C4-2B (cell line): ENCODE data around the gene TMEM222.

Source experiments
- H3K27ac ChIP-seq: fragments of 450-650 bp; 2 replicates; pipeline ENCODE4 v1.5.1; 2017
- ZFX ChIP-seq: fragments of 450-650 bp; IDR thresholded peaks from 2 replicates; pipeline ENCODE4 v1.6.1; 2017
- TF ChIP-seq, protein P1 (sequence below): fragments of 450-650 bp; conservative IDR thresholded peaks from 2 replicates; pipeline ENCODE4 v1.5.1; 2017; ENCODE audit warnings: mild to moderate bottlenecking

The TMEM222 gene

DNA sequence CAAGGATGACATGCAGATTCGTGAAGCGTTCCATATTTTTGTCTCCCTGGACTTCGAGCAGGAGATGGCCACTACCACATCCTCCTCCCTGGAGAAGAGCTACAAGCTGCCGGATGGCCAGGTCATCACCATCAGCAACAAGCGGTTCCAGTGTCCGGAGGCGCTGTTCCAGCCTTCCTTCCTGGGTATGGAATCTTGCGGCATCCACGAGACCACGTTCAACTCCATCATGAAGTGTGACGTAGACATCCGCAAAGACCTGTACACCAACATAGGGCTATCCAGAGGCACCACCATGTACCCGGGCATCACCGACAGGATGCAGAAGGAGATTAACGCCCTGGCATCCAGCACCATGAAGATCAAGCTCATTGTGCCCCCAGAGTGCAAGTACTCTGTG is 3.3 kb downstream of the TMEM222 start:
- TF ChIP-seq, protein P1, sequence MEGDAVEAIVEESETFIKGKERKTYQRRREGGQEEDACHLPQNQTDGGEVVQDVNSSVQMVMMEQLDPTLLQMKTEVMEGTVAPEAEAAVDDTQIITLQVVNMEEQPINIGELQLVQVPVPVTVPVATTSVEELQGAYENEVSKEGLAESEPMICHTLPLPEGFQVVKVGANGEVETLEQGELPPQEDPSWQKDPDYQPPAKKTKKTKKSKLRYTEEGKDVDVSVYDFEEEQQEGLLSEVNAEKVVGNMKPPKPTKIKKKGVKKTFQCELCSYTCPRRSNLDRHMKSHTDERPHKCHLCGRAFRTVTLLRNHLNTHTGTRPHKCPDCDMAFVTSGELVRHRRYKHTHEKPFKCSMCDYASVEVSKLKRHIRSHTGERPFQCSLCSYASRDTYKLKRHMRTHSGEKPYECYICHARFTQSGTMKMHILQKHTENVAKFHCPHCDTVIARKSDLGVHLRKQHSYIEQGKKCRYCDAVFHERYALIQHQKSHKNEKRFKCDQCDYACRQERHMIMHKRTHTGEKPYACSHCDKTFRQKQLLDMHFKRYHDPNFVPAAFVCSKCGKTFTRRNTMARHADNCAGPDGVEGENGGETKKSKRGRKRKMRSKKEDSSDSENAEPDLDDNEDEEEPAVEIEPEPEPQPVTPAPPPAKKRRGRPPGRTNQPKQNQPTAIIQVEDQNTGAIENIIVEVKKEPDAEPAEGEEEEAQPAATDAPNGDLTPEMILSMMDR: no peak
- no peak for TF ChIP-seq ZFX
- no peak overlapping the region for H3K27ac ChIP-seq

DNA sequence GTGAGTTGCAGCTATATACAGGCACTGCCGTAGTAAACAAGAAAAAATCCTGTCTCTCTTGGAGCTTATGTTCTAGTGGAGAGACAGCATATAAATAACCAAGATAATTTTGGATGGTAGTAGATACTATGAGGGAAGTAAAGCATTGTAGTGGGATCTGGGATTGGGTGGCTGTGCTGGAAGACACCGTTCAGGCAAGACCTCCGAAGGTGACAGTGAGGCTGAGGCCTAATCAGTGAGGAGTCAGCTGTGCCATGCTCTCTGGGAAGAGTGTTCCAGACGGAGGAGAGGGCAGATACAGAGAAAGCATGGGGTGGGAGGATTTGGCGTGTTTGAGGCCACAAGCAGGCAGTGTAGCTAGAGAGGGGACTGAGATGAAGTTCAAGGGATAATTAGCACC is 6.0 kb downstream of the TMEM222 start:
- H3K27ac ChIP-seq: no peak overlapping the region
- TF ChIP-seq, protein P1: no peak
- TF ChIP-seq ZFX: no peak

DNA sequence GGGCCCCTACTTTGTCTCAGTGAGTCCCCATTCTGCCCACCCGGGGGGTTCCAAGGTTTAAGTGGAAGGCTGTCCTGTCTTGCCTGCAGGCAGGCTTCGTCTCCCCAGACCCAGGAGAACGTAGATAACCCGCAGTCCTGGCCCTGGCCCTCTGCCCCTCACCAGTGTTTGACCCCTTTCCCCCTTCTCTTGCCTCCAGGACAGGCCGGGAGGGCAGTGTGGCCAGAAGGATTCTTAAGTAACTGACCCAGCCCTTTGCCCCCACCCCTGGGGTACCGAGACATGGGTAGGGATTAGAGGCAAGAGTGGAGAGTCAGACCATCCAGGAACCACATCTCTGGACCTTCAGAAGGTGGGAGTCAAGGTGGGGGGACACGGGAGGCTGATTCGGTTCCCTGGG is 8.8 kb downstream of the TMEM222 start:
- no peak overlapping the region for H3K27ac ChIP-seq
- TF ChIP-seq, protein P1: no peak
- TF ChIP-seq ZFX: no peak

DNA sequence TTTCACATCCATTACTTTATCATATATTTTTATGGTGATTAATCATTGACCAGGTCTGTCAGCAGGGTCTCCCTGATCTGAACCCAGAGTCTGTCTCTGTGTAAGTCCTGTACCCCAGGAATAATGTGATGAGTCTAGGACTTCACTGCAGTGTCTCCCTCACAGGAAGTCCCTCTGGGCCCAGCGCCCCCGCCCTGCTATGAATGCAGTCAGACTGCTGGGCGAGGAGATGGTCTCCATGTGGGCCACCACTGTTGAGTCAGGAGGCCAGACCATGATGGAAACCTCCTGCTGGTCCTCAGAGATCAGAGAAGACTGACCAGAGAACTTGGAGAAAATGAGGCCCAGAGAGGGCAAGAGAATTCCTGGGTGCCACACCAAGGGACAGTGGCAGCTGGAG is 9.5 kb downstream of the TMEM222 start:
- TF ChIP-seq, protein P1: no peak
- TF ChIP-seq ZFX: no peak
- no peak overlapping the region for H3K27ac ChIP-seq

DNA sequence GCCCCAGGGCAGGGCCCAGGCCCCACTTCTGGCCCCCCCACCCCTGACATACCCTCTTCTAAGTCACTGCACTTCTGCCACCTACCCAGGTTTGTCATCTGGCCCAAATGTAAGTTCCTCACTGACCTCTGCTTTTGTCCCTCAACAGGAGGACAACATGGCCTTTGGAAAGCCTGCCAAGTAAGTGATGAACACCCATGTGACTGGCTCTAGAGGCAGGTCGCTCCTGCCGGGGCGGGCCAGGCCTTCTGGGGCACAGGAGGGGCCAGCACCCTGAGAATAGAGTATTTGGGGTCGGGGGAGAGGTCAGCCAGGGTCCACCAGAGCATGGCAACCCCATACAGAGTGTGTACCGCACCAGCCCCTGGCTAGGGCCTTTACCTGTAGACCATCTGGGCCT is 10.0 kb downstream of the TMEM222 start:
- no peak overlapping the region for H3K27ac ChIP-seq
- TF ChIP-seq, protein P1: no peak
- no peak for TF ChIP-seq ZFX

DNA sequence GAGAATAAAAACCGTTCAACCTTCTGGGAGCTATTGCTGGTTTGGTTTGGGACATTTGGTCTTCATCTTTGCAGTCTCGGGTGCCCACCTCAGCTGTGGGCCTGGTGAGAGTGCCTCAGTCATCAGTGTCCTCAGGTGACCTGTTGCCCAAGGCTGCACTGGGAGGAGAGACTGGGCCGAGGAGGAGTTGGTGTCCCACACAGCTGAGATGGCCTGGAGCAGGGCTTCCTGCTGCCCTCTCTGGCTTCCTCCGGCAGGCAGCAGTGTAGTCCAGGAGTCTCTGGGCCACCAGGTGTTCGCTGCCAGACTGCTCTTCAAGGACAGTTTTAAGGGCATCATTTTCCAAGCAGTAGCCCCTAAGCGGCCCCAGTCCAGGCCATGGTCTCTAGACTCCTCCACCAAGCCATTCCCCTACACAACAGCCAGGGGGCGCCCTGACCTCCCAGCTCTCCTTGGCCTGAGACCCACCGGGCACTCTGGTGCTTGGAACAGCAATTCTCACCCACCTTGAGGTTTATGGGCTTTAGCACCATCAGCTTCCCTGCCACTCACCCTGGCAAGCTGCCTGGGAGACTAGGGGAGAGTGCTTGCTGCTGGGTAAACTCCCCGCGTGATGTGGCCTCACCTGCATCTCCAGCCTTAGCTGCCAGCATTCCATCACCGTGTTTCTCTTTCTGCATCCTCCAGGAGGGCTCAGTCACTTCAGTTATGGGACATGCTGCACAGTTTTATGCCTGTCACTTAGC is 10.7 kb downstream of the TMEM222 start:
- no peak overlapping the region for H3K27ac ChIP-seq
- TF ChIP-seq, protein P1: peak; percentile 93
- no peak for TF ChIP-seq ZFX

DNA sequence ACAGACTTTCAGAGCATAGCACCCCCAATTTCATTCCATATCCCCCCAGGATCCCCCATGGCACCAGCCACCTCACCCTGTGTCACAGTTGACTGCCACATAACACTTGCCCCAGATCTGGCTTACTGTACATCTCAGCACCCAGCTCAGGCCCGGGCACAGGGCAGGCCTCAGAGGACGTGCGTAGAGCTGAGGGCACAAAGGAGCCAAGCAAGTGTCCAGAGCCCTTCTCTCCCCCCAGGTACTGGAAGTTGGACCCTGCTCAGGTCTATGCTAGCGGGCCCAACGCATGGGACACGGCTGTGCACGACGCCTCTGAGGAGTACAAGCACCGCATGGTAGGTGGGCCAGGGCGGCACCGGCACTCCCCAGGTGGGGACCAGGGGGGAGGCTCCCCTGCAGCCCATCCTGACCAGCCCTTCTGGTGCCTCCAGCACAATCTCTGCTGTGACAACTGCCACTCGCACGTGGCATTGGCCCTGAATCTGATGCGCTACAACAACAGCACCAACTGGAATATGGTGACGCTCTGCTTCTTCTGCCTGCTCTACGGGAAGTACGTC is 11.8 kb downstream of the TMEM222 start:
- H3K27ac ChIP-seq: no peak overlapping the region
- TF ChIP-seq ZFX: no peak
- TF ChIP-seq, protein P1: no peak
